ENCODE measurements around the gene OR6K3.

DNA sequence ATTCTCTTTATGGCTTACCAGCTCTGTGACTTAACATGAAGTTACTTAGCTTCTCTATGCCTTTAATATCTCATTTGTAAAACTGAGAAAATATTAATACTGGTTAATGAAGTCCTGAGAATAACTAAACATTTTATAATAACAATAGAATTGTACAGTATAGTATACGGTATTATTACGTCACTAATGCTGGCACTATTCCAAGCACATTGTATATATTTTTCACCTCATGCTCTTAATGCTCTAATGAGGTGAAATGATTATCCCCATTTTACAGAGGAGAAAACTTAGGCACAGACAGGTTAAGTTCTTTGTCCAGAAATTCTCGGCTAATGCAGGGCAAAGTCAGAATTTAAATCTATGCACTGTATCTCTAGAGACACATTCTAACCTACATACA lies 856 bp downstream of the OR6K3 start:
- TF ChIP-seq EP300 (IDR thresholded peaks at IDR 0.05) (no peak), POLR2AphosphoS5 (IDR thresholded peaks at IDR 0.05) (no peak)
